ENCODE results near the gene ZYG11A. TPM values are rescaled to one million over a fixed set of nuclear protein-coding genes. Genes with fewer than 3 reads are reported as not detected.
"Not testable (repeated sequence)": the region's sequence is repeated elsewhere in the genome, so short reads cannot be mapped to it uniquely, and the experiment has no call there.

ZYG11A gene
- total RNA-seq (2021; ENCODE audit: unreplicated experiment) (0.36 TPM), Bru-seq, nascent RNA (percentile 32 among the genes with signal in this experiment), BruChase-seq, experiment 1, labeled RNA remaining after a 2-hour chase (percentile 36 among the genes with signal in this experiment), BruChase-seq, experiment 2, labeled RNA remaining after a 6-hour chase (percentile 33 among the genes with signal in this experiment)
- polyA plus RNA-seq (2012; ENCODE audit: insufficient read length) = 0.13 TPM
- long read RNA-seq = 0 reads

GRCh38 chr1:52842643-52843310 is at the start of gene ZYG11A:
Gene ZYG11A, plus strand, starts transcription at chr1:52842760. Its CDS starts 124 bp downstream, at chr1:52842884.
- intact Hi-C loops (cut with micrococcal nuclease; ENCODE audit: unreplicated experiment) (no loop called here), in situ Hi-C loops (cut with HindIII; ENCODE audit: low pct_unique_long_range_greater_than_20kb, low sequenced_read_pairs) (no loop called here)
- peak; percentile 96 for ATAC-seq
- ChIA-PET CTCF (interaction anchor here (0.5 to 0.9 kb wide), 2 partner anchors 47 to 350 kb away, joined by 3 to 17 read pairs; no protein-coding TSS in a partner anchor), POLR2A (no interaction called here)
- TF ChIP-seq SIN3A (IDR thresholded peaks at IDR 0.05; ENCODE audit: borderline replicate concordance, insufficient read depth, low read depth, low read length) (no peak), TCF7L2 (IDR thresholded peaks at IDR 0.05; ENCODE audit: low read depth, low read length) (peak; percentile 81; the same call in 1 of the 2 replicates)
- Histone ChIP-seq H3K27ac (ENCODE audit: low read length) (no peak within 1 kb of the TSS), H3K9me3 (ENCODE audit: control insufficient read depth, insufficient read depth, low read depth, low read length) (no peaks in the 10 kb centered on the region), H3K4me1 (ENCODE audit: control insufficient read depth, insufficient read depth, low read length) (no peaks in the 10 kb centered on the region), H3K27me3 (ENCODE audit: control insufficient read depth, insufficient read depth, low read length) (no peaks in the 10 kb centered on the region), H3K4me3 (ENCODE audit: low read depth in 2 of 2, low read length in 2 of 2) (peak within 1 kb of the TSS; percentile 31 to 45), H3K36me3 (ENCODE audit: control insufficient read depth, insufficient read depth, low read length) (no peaks in the 10 kb centered on the region)
- DNase-seq (ENCODE audit: low read depth, low spot score) = no peak
- no TSS peak for BruUV-seq (replicated peaks)

DNA sequence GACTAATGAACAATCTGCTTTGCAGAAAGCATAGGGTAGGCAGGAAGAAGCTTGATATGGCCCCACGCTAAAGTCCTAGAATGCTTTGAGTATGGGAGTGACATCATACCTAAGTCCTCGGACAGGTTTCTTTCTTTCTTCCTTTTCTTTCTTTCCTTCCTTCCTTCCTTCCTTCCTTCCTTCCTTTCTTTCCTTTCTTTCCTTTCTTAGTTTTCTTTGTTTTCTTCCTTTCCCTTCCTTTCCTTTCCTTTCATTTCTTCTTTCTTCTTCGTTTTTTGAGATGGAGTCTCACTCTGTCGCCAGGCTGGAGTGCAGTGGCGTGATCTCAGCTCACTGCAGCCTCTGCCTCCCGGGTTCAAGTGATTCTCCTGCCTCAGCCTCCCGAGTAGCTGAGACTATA is 48.8 kb upstream of the ZYG11A start:
- in situ Hi-C loops (cut with HindIII; ENCODE audit: low pct_unique_long_range_greater_than_20kb, low sequenced_read_pairs); POLR2A ChIA-PET; H3K4me1 ChIP-seq (ENCODE audit: control insufficient read depth, insufficient read depth, low read length); CTCF ChIA-PET; H3K27me3 ChIP-seq (ENCODE audit: control insufficient read depth, insufficient read depth, low read length); H3K27ac ChIP-seq (ENCODE audit: low read length); BruUV-seq (replicated peaks); H3K9me3 ChIP-seq (ENCODE audit: control insufficient read depth, insufficient read depth, low read depth, low read length); H3K36me3 ChIP-seq (ENCODE audit: control insufficient read depth, insufficient read depth, low read length); DNase-seq (ENCODE audit: low read depth, low spot score); intact Hi-C loops (cut with micrococcal nuclease; ENCODE audit: unreplicated experiment); ATAC-seq; H3K4me3 ChIP-seq (ENCODE audit: low read depth in 2 of 2, low read length in 2 of 2): not testable (repeated sequence)

GRCh38 chr1:52795464-52795863 is 47.1 kb upstream of the ZYG11A start:
- no peak for DNase-seq (ENCODE audit: low read depth, low spot score)
- intact Hi-C loops (cut with micrococcal nuclease; ENCODE audit: unreplicated experiment) = no loop called here

More at GRCh38 chr1:52795464-52795863, 47.1 kb upstream of the ZYG11A start:
- no peaks in the 10 kb centered on the region for H3K4me1 ChIP-seq (ENCODE audit: control insufficient read depth, insufficient read depth, low read length)
- no peaks in the 10 kb centered on the region for H3K36me3 ChIP-seq (ENCODE audit: control insufficient read depth, insufficient read depth, low read length)
- H3K4me3 ChIP-seq (ENCODE audit: low read depth in 2 of 2, low read length in 2 of 2) = no peak overlapping the region
- POLR2A ChIA-PET = no interaction called here
- no TSS peak for BruUV-seq (replicated peaks)
- H3K9me3 ChIP-seq (ENCODE audit: control insufficient read depth, insufficient read depth, low read depth, low read length) = no peaks in the 10 kb centered on the region
- no peak for ATAC-seq
- H3K27me3 ChIP-seq (ENCODE audit: control insufficient read depth, insufficient read depth, low read length) = no peaks in the 10 kb centered on the region
- TF ChIP-seq TCF7L2 (IDR thresholded peaks at IDR 0.05; ENCODE audit: low read depth, low read length) = no peak
- no peak for TF ChIP-seq POLR2AphosphoS5 (IDR thresholded peaks at IDR 0.05; ENCODE audit: low read depth, low read length)
- TF ChIP-seq SIN3A (IDR thresholded peaks at IDR 0.05; ENCODE audit: borderline replicate concordance, insufficient read depth, low read depth, low read length) = no peak
- TF ChIP-seq, protein P1, sequence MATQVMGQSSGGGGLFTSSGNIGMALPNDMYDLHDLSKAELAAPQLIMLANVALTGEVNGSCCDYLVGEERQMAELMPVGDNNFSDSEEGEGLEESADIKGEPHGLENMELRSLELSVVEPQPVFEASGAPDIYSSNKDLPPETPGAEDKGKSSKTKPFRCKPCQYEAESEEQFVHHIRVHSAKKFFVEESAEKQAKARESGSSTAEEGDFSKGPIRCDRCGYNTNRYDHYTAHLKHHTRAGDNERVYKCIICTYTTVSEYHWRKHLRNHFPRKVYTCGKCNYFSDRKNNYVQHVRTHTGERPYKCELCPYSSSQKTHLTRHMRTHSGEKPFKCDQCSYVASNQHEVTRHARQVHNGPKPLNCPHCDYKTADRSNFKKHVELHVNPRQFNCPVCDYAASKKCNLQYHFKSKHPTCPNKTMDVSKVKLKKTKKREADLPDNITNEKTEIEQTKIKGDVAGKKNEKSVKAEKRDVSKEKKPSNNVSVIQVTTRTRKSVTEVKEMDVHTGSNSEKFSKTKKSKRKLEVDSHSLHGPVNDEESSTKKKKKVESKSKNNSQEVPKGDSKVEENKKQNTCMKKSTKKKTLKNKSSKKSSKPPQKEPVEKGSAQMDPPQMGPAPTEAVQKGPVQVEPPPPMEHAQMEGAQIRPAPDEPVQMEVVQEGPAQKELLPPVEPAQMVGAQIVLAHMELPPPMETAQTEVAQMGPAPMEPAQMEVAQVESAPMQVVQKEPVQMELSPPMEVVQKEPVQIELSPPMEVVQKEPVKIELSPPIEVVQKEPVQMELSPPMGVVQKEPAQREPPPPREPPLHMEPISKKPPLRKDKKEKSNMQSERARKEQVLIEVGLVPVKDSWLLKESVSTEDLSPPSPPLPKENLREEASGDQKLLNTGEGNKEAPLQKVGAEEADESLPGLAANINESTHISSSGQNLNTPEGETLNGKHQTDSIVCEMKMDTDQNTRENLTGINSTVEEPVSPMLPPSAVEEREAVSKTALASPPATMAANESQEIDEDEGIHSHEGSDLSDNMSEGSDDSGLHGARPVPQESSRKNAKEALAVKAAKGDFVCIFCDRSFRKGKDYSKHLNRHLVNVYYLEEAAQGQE (IDR thresholded peaks at IDR 0.05; ENCODE audit: insufficient read depth in 1 of 2, low read depth in 2 of 2, low read length in 1 of 2) = no peak
- no peak for TF ChIP-seq CTCF (IDR thresholded peaks at IDR 0.05)
- H3K27ac ChIP-seq (ENCODE audit: low read length) = no peak overlapping the region
- in situ Hi-C loops (cut with HindIII; ENCODE audit: low pct_unique_long_range_greater_than_20kb, low sequenced_read_pairs) = no loop called here
- CTCF ChIA-PET = no interaction called here

All from Panc1 (cell line).